Measurements from ENCODE around the gene MYRIP. TPM values are rescaled to one million over a fixed set of nuclear protein-coding genes. Genes with fewer than 3 reads are reported as not detected.

MYRIP gene
- total and polyA plus RNA-seq, 2 of the 4 experiments (the other 2 are of a cell fraction) = not detected

- H3K4me2 ChIP-seq (ENCODE audit: low read depth, low read length) = no peak overlapping the region
- H2BK120ac ChIP-seq (ENCODE audit: low read depth, low read length) = no peak overlapping the region
- H2AK5ac ChIP-seq (ENCODE audit: low read depth, low read length) = no peak overlapping the region
- no peak overlapping the region for H2BK5ac ChIP-seq (ENCODE audit: low read depth, low read length, poor library complexity, severe bottlenecking)
- H3K18ac ChIP-seq (ENCODE audit: low read depth, low read length) = no peak overlapping the region
- POLR2A ChIA-PET (ENCODE audit: unreplicated experiment) = no interaction called here
- H3K14ac ChIP-seq (replicated peaks; ENCODE audit: low read depth, low read length) = no peak overlapping the region
- no peak for TF ChIP-seq RCOR1 (IDR thresholded peaks at IDR 0.05; ENCODE audit: insufficient replicate concordance, low read length)
- TF ChIP-seq NFE2L2 (IDR thresholded peaks at IDR 0.05; ENCODE audit: low read depth, low read length) = no peak
- no peak for TF ChIP-seq BHLHE40 (IDR thresholded peaks at IDR 0.05; ENCODE audit: low read depth, low read length)
- TF ChIP-seq RFX5 (IDR thresholded peaks at IDR 0.05; ENCODE audit: low read depth, low read length) = no peak
- ATAC-seq (ENCODE audit: low read depth) (no peak), DNase-seq (no peak)
- H2BK15ac ChIP-seq (ENCODE audit: low read depth, low read length) = no peak overlapping the region
- H3K23ac ChIP-seq (ENCODE audit: low read depth, low read length) = no peak overlapping the region
- H2AK9ac ChIP-seq (replicated peaks; ENCODE audit: low read depth, low read length, poor library complexity) = no peak overlapping the region
- H3K27ac ChIP-seq (ENCODE audit: insufficient read depth, low read length) = no peak overlapping the region
- H3K4me3 ChIP-seq (ENCODE audit: insufficient read depth, low read depth, low read length) = no peak overlapping the region
- CTCF ChIA-PET = no interaction called here
- no TSS peak for BruUV-seq (replicated peaks)
- H3K4ac ChIP-seq (ENCODE audit: low read depth, low read length) = no peak overlapping the region
- H3K9ac ChIP-seq (ENCODE audit: low read depth, low read length) = no peak overlapping the region
- H3K27me3 ChIP-seq (ENCODE audit: control insufficient read depth, insufficient read depth, low read length) = no peaks in the 10 kb centered on the region
- dilution Hi-C loops (cut with HindIII; ENCODE audit: low sequenced_read_pairs, unreplicated experiment) = no loop called here
- intact Hi-C loops (cut with micrococcal nuclease) = no loop called here
- H3K9me3 ChIP-seq (ENCODE audit: control insufficient read depth, insufficient read depth, low read length) = peaks cover 16% of the 10 kb centered on the region; the same call in 1 of the 2 replicates
- in situ Hi-C loops (cut with MboI; ENCODE audit: low sequenced_read_pairs) = no loop called here
- no peak overlapping the region for H4K5ac ChIP-seq (ENCODE audit: low read depth, low read length)
- H3K79me1 ChIP-seq (ENCODE audit: low read depth in 1 of 2, low read length in 2 of 2) = no peaks in the 10 kb centered on the region
- H4K8ac ChIP-seq (ENCODE audit: low read depth in 2 of 2, low read length in 2 of 2) = no peak overlapping the region
- H3K56ac ChIP-seq (ENCODE audit: extremely low read depth, insufficient read depth, low read length) = no peak overlapping the region
- no CpG with 5 or more reads among the region's 3 CpGs for WGBS, 2 experiments (ENCODE audit: extremely low coverage in 2 of 2, insufficient read length in 1 of 2)
- no peaks in the 10 kb centered on the region for H3K36me3 ChIP-seq (ENCODE audit: control insufficient read depth, insufficient read depth, low read length)
- H2AFZ ChIP-seq (replicated peaks; ENCODE audit: low read length, poor library complexity) = no peak overlapping the region
- H3K9me1 ChIP-seq (ENCODE audit: insufficient read depth, low read length) = no peaks in the 10 kb centered on the region
- H4K20me1 ChIP-seq (ENCODE audit: insufficient read depth, low read length) = no peaks in the 10 kb centered on the region
- no peaks in the 10 kb centered on the region for H3K4me1 ChIP-seq (ENCODE audit: control insufficient read depth, insufficient read depth, low read length)
- H2BK20ac ChIP-seq (ENCODE audit: low read depth, low read length) = no peak overlapping the region
- H4K91ac ChIP-seq (ENCODE audit: insufficient read depth, low read depth, low read length) = no peak overlapping the region
Observed at GRCh38 chr3:40008796-40009195, 199.4 kb downstream of the MYRIP start.
